Muscle layer of colon (tissue), 2 donors: ENCODE results near the gene KIAA2012.

Experiments
- H3K27ac ChIP-seq: one replicate; pipeline ENCODE4 v1.7.0; 2013; ENCODE audit warnings: low read depth, mild to moderate bottlenecking, low read length, moderate library complexity
- H3K27me3 ChIP-seq, 2 donors: one replicate each; pipeline ENCODE4 v1.7.0; 2013; ENCODE audit warnings: low read length in 2 of 2, mild to moderate bottlenecking in 2 of 2; ENCODE audit not compliant: insufficient read depth in 2 of 2, control insufficient read depth in 1 of 2
- H3K36me3 ChIP-seq: one replicate; pipeline ENCODE4 v1.7.0; 2013; ENCODE audit warnings: mild to moderate bottlenecking, low read length; ENCODE audit not compliant: insufficient read depth
- H3K4me1 ChIP-seq: one replicate; pipeline ENCODE4 v1.7.0; 2013; ENCODE audit warnings: mild to moderate bottlenecking, low read length; ENCODE audit not compliant: insufficient read depth
- H3K4me3 ChIP-seq, 2 donors: one replicate each; pipeline ENCODE4 v1.7.0; 2013; ENCODE audit warnings: low read length in 2 of 2, low read depth in 1 of 2, mild to moderate bottlenecking in 1 of 2, moderate library complexity in 1 of 2
- H3K9ac ChIP-seq: one replicate; pipeline ENCODE4 v1.7.0; 2013; ENCODE audit warnings: low read length
- H3K9me3 ChIP-seq: one replicate; pipeline ENCODE4 v1.7.0; 2013; ENCODE audit warnings: mild to moderate bottlenecking, low read length
- donor health status: abdominal sarcoma.
- donor health status: Adenocarcinoma of cecum.

The KIAA2012 gene

GRCh38 chr2:202185156-202185555 lies 112.1 kb downstream of the KIAA2012 start:
- Histone ChIP-seq H3K9ac (no peak overlapping the region), H3K4me1 (no peaks in the 10 kb centered on the region), H3K36me3 (no peaks in the 10 kb centered on the region), H3K27me3 (no peaks in the 10 kb centered on the region), H3K9me3 (no peaks in the 10 kb centered on the region), H3K4me3 (no peak overlapping the region), H3K27ac (no peak overlapping the region)

- Histone ChIP-seq H3K9ac (no peak overlapping the region), H3K4me3 (no peak overlapping the region), H3K9me3 (no peaks in the 10 kb centered on the region), H3K27ac (no peak overlapping the region), H3K36me3 (no peaks in the 10 kb centered on the region), H3K27me3 (no peaks in the 10 kb centered on the region), H3K4me1 (no peaks in the 10 kb centered on the region)
These were observed 113.7 kb downstream of the KIAA2012 start for GRCh38 chr2:202186641-202187202.

- Histone ChIP-seq H3K4me3 (no peak overlapping the region), H3K4me1 (no peaks in the 10 kb centered on the region), H3K27ac (no peak overlapping the region), H3K9me3 (no peaks in the 10 kb centered on the region), H3K27me3 (no peaks in the 10 kb centered on the region), H3K9ac (no peak overlapping the region), H3K36me3 (no peaks in the 10 kb centered on the region)
These were observed 114.5 kb downstream of the KIAA2012 start for GRCh38 chr2:202187570-202187969.

GRCh38 chr2:202193305-202193704 lies 120.2 kb downstream of the KIAA2012 start:
- Histone ChIP-seq H3K4me3 (no peak overlapping the region), H3K36me3 (no peaks in the 10 kb centered on the region), H3K9me3 (no peaks in the 10 kb centered on the region), H3K4me1 (no peaks in the 10 kb centered on the region), H3K27me3 (no peaks in the 10 kb centered on the region), H3K9ac (no peak overlapping the region), H3K27ac (no peak overlapping the region)

GRCh38 chr2:202193881-202194353 lies 120.9 kb downstream of the KIAA2012 start:
- H3K36me3 ChIP-seq: no peaks in the 10 kb centered on the region
- no peaks in the 10 kb centered on the region for H3K27me3 ChIP-seq
- H3K4me3 ChIP-seq: no peak overlapping the region
- no peaks in the 10 kb centered on the region for H3K9me3 ChIP-seq
- no peak overlapping the region for H3K9ac ChIP-seq
- no peak overlapping the region for H3K27ac ChIP-seq
- H3K4me1 ChIP-seq: no peaks in the 10 kb centered on the region

- H3K4me3 ChIP-seq: no peak overlapping the region
- H3K9ac ChIP-seq: no peak overlapping the region
- H3K27me3 ChIP-seq: no peaks in the 10 kb centered on the region
- no peaks in the 10 kb centered on the region for H3K9me3 ChIP-seq
- no peaks in the 10 kb centered on the region for H3K36me3 ChIP-seq
- no peak overlapping the region for H3K27ac ChIP-seq
- no peaks in the 10 kb centered on the region for H3K4me1 ChIP-seq
These were observed 121.4 kb downstream of the KIAA2012 start for GRCh38 chr2:202194418-202194817.

GRCh38 chr2:202196727-202197126 lies 123.7 kb downstream of the KIAA2012 start:
- Histone ChIP-seq H3K36me3 (peaks cover 7% of the 10 kb centered on the region), H3K4me3 (no peak overlapping the region), H3K27ac (no peak overlapping the region), H3K27me3 (no peaks in the 10 kb centered on the region), H3K9me3 (no peaks in the 10 kb centered on the region), H3K4me1 (no peaks in the 10 kb centered on the region), H3K9ac (no peak overlapping the region)

GRCh38 chr2:202201220-202202160 lies 128.4 kb downstream of the KIAA2012 start:
- no peak overlapping the region for H3K27ac ChIP-seq
- peaks cover 14% of the 10 kb centered on the region for H3K36me3 ChIP-seq
- H3K27me3 ChIP-seq: no peaks in the 10 kb centered on the region
- no peak overlapping the region for H3K4me3 ChIP-seq
- no peaks in the 10 kb centered on the region for H3K9me3 ChIP-seq
- H3K9ac ChIP-seq: no peak overlapping the region
- no peaks in the 10 kb centered on the region for H3K4me1 ChIP-seq

- H3K27ac ChIP-seq: no peak overlapping the region
- no peak overlapping the region for H3K4me3 ChIP-seq
- no peak overlapping the region for H3K9ac ChIP-seq
- no peaks in the 10 kb centered on the region for H3K9me3 ChIP-seq
- H3K36me3 ChIP-seq: peaks cover 19% of the 10 kb centered on the region
- no peaks in the 10 kb centered on the region for H3K27me3 ChIP-seq
- no peaks in the 10 kb centered on the region for H3K4me1 ChIP-seq
These were observed 130.3 kb downstream of the KIAA2012 start for GRCh38 chr2:202203348-202203747.

- H3K36me3 ChIP-seq: peaks cover 19% of the 10 kb centered on the region
- H3K9me3 ChIP-seq: no peaks in the 10 kb centered on the region
- no peak overlapping the region for H3K4me3 ChIP-seq
- H3K9ac ChIP-seq: no peak overlapping the region
- H3K4me1 ChIP-seq: no peaks in the 10 kb centered on the region
- no peak overlapping the region for H3K27ac ChIP-seq
- no peaks in the 10 kb centered on the region for H3K27me3 ChIP-seq
These were observed 131.8 kb downstream of the KIAA2012 start for GRCh38 chr2:202204855-202205254.

GRCh38 chr2:202208526-202208925 lies 135.5 kb downstream of the KIAA2012 start:
- H3K36me3 ChIP-seq: peaks cover 9% of the 10 kb centered on the region
- H3K4me1 ChIP-seq: no peaks in the 10 kb centered on the region
- H3K27ac ChIP-seq: no peak overlapping the region
- no peaks in the 10 kb centered on the region for H3K9me3 ChIP-seq
- no peaks in the 10 kb centered on the region for H3K27me3 ChIP-seq
- no peak overlapping the region for H3K4me3 ChIP-seq
- no peak overlapping the region for H3K9ac ChIP-seq
